ENCODE results near the gene GSTA1. TPM values are rescaled to one million over a fixed set of nuclear protein-coding genes. Genes with fewer than 3 reads are reported as not detected.

GSTA1 gene
- polyA plus RNA-seq, 6 donors from 2014 or later, result not detected

Other genes starting within 250 kb of the GSTA1 start
- gene TRAM2, start 226.8 kb downstream of the GSTA1 start, polyA plus RNA-seq (ENCODE audit: low read depth in 6 of 6), result 1 to 10 TPM; 1.4 to 3.9 (median 2.7) TPM
- gene TMEM14A, start 132.7 kb downstream of the GSTA1 start, polyA plus RNA-seq (ENCODE audit: low read depth in 6 of 6), result 10 to 100 TPM in 5 of 6 donors, 1 to 10 TPM in 1; 9.7 to 22.3 (median 15.5) TPM
- gene GSTA2, start 40.3 kb downstream of the GSTA1 start, polyA plus RNA-seq (ENCODE audit: low read depth in 6 of 6), result not detected
- not detected for gene GSTA5, start 37.0 kb upstream of the GSTA1 start, polyA plus RNA-seq (ENCODE audit: low read depth in 6 of 6)
- gene GSTA3, start 105.9 kb upstream of the GSTA1 start, polyA plus RNA-seq (ENCODE audit: low read depth in 6 of 6), result not detected
- gene GSTA4, start 191.5 kb upstream of the GSTA1 start, polyA plus RNA-seq (ENCODE audit: low read depth in 6 of 6), result 10 to 100 TPM in 2 of 6 donors, 1 to 10 TPM in 4; 6.7 to 16.1 (median 8.3) TPM

Measured in naive B cell (primary cell).